ENCODE measurements around the gene FGF9.

DNA sequence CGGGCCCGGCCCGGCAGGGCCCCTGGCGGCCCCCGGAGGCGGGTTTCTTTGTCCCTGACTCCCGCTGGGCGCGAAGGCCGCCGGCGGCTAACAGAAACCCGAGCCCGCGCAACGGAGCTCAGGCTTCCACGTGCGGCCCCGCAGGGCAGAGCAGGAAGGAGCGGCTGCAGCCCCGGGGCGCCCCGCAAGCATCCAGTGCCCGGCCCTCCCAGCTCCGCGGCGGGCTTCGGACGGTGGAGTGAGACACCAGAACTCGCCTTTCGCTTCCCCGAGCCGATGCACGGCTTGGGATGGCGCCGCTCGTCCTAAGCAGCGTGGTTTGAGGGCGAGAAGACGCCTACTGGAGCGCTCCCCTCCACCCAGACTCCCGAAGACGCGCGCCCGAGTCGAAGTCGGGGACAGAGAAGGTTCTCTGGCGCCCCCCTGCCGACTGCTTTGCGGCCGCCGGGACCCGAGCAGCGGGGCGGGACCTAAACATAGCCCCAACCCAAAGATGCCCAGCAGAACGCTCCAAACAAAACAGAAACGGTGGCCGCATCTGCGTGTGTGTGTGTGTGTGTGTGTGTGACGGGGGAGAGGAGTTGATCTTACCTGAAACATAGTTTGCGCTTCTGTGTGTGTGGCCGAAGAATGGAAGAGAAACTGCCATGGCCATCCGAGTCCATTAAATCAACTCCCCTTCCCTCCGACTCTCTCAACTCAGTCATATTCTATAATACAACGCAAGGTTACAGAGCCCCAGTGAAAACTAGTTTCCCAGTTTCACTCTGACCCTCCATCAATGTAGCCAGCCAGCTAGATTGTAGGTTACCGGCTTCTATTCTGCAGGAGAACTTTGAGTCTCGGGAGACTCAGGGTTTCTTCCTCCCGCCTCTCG is 629 bp upstream of the FGF9 start:
- TF ChIP-seq, protein P1, sequence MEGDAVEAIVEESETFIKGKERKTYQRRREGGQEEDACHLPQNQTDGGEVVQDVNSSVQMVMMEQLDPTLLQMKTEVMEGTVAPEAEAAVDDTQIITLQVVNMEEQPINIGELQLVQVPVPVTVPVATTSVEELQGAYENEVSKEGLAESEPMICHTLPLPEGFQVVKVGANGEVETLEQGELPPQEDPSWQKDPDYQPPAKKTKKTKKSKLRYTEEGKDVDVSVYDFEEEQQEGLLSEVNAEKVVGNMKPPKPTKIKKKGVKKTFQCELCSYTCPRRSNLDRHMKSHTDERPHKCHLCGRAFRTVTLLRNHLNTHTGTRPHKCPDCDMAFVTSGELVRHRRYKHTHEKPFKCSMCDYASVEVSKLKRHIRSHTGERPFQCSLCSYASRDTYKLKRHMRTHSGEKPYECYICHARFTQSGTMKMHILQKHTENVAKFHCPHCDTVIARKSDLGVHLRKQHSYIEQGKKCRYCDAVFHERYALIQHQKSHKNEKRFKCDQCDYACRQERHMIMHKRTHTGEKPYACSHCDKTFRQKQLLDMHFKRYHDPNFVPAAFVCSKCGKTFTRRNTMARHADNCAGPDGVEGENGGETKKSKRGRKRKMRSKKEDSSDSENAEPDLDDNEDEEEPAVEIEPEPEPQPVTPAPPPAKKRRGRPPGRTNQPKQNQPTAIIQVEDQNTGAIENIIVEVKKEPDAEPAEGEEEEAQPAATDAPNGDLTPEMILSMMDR (IDR thresholded peaks at IDR 0.05): no peak; the same call in 2 of the 3 replicates
- TF ChIP-seq ZFP36 (IDR thresholded peaks at IDR 0.05; ENCODE audit: borderline replicate concordance, partially characterized antibody): no peak
- no peak for TF ChIP-seq CEBPB (IDR thresholded peaks at IDR 0.05)
- TF ChIP-seq HDAC2 (IDR thresholded peaks at IDR 0.05): no peak

All from A549 (cell line).